SK-N-MC (cell line): ENCODE results near the gene PPFIA4.

Experiments
- EZH2 ChIP-seq: fragments of 200-600 bp; sonication (generic); IDR thresholded peaks from one replicate; pipeline ENCODE4 v1.6.1; 2017; ENCODE audit warnings: antibody characterized with exemption
- POLR2AphosphoS5 ChIP-seq: IDR thresholded peaks from 2 replicates; pipeline ENCODE4 v1.6.1; 2012; ENCODE audit warnings: mild to moderate bottlenecking, low read depth, low read length, borderline replicate concordance

GRCh38 chr1:203038217-203038741 lies 12.0 kb downstream of the PPFIA4 start:
- TF ChIP-seq POLR2AphosphoS5: no peak
- no peak for TF ChIP-seq EZH2
